HEK293 (cell line): ENCODE measurements around the gene RUNX1.

Experiments
- TF ChIP-seq, protein P1 (sequence below): fragments of 450-650 bp; IDR thresholded peaks from 2 replicates; pipeline ENCODE4 v1.5.1; 2018; ENCODE audit warnings: missing biosample characterization, mild to moderate bottlenecking, missing genetic modification characterization
- TF ChIP-seq, protein P2 (sequence below): fragments of 450-650 bp; formaldehyde crosslinking; IDR thresholded peaks from 2 replicates; pipeline ENCODE4 v1.5.1; 2016; ENCODE audit warnings: missing biosample characterization, missing genetic modification characterization
- TF ChIP-seq, protein P3 (sequence below): fragments of 450-650 bp; formaldehyde crosslinking; IDR thresholded peaks from 2 replicates; pipeline ENCODE4 v1.5.1; 2016; ENCODE audit warnings: missing biosample characterization, missing genetic modification characterization

DNA sequence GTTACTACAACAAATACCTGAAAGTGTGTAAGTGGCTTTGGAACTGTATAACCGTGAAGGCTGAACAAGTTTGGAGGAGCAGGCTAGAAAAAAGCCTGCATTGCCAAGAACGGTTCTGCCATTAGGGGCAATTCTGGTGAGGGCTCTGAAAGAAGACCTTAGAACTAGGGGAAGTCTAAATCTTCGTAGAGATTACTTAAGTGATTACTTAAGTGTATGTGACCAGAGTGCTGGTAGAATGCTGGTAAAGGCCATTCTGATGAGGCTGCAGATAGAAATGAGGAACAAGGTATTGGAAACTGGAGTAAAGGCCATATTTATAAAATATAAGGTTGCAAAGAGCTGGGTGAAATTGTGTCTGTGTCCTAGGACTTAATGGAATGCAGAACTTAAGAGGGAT is 222.3 kb downstream of the RUNX1 start:
- TF ChIP-seq, protein P1, sequence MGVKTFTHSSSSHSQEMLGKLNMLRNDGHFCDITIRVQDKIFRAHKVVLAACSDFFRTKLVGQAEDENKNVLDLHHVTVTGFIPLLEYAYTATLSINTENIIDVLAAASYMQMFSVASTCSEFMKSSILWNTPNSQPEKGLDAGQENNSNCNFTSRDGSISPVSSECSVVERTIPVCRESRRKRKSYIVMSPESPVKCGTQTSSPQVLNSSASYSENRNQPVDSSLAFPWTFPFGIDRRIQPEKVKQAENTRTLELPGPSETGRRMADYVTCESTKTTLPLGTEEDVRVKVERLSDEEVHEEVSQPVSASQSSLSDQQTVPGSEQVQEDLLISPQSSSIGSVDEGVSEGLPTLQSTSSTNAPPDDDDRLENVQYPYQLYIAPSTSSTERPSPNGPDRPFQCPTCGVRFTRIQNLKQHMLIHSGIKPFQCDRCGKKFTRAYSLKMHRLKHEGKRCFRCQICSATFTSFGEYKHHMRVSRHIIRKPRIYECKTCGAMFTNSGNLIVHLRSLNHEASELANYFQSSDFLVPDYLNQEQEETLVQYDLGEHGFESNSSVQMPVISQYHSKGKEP (tag by site-specific recombination), result no peak
- TF ChIP-seq, protein P2, sequence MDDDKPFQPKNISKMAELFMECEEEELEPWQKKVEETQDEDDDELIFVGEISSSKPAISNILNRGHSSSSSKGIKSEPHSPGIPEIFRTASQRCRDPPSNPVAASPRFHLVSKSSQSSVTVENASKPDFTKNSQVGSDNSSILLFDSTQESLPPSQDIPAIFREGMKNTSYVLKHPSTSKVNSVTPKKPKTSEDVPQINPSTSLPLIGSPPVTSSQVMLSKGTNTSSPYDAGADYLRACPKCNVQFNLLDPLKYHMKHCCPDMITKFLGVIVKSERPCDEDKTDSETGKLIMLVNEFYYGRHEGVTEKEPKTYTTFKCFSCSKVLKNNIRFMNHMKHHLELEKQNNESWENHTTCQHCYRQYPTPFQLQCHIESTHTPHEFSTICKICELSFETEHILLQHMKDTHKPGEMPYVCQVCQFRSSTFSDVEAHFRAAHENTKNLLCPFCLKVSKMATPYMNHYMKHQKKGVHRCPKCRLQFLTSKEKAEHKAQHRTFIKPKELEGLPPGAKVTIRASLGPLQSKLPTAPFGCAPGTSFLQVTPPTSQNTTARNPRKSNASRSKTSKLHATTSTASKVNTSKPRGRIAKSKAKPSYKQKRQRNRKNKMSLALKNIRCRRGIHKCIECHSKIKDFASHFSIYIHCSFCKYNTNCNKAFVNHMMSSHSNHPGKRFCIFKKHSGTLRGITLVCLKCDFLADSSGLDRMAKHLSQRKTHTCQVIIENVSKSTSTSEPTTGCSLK (tag by site-specific recombination), result no peak
- TF ChIP-seq, protein P3, sequence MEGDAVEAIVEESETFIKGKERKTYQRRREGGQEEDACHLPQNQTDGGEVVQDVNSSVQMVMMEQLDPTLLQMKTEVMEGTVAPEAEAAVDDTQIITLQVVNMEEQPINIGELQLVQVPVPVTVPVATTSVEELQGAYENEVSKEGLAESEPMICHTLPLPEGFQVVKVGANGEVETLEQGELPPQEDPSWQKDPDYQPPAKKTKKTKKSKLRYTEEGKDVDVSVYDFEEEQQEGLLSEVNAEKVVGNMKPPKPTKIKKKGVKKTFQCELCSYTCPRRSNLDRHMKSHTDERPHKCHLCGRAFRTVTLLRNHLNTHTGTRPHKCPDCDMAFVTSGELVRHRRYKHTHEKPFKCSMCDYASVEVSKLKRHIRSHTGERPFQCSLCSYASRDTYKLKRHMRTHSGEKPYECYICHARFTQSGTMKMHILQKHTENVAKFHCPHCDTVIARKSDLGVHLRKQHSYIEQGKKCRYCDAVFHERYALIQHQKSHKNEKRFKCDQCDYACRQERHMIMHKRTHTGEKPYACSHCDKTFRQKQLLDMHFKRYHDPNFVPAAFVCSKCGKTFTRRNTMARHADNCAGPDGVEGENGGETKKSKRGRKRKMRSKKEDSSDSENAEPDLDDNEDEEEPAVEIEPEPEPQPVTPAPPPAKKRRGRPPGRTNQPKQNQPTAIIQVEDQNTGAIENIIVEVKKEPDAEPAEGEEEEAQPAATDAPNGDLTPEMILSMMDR (tag by site-specific recombination), result no peak
